ENCODE results near the gene ZNF281. TPM values are rescaled to one million over a fixed set of nuclear protein-coding genes. Genes with fewer than 3 reads are reported as not detected.
"Not testable (repeated sequence)": the region's sequence is repeated elsewhere in the genome, so short reads cannot be mapped to it uniquely, and the experiment has no call there.

Gene ZNF281
- total RNA-seq, 2 donors from 2014 or later, result 13.1 to 15.8 TPM

DNA sequence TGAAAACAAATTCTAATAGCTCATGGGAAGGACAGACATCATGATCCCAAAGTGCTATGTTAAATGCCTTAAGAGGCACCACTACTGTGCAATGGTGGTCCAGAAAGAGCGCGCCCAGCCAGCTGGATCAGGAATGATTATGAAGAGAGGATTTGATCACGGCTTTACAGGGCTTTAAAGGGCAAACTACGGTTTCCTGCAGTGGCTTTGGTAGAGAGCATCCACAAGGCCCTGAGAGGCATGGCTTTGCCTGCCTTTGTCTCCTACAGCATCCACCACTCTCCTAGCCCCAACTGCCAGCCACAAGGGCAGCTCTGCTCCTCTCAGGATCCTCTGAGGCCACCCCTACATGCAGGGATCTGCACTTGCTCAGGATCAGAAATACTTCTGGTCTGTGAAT is 40.7 kb downstream of the ZNF281 start:
- no peaks in the 10 kb centered on the region for H3K4me1 Mint-ChIP-seq
- H3K9me3 Mint-ChIP-seq, result no peaks in the 10 kb centered on the region
- no peak overlapping the region for H3K4me3 Mint-ChIP-seq

DNA sequence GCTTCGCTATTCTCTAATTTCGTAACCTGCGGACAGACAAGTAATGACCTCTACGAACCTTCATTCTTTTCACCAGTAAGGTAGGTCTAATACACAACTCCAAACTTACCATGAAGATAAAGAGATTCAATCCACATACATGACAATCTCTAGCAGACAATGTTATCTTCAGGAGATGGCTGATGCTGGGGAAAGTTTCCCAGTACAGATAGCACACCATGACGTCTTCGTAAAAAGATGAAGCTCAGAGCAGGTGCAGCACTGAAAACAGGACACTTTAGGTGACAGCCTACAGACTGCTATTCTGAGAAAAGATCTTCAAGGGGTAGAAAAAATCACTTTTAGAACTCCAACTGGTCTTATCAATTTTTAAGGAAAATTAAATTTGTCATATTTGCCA is 41.3 kb downstream of the ZNF281 start:
- H3K36me3 Mint-ChIP-seq (ENCODE audit: low read depth), result no peaks in the 10 kb centered on the region
- no peaks in the 10 kb centered on the region for H3K9me3 Mint-ChIP-seq
- no peaks in the 10 kb centered on the region for H3K27me3 Mint-ChIP-seq
- H3K27ac Mint-ChIP-seq, result no peak overlapping the region
- ATAC-seq (replicated peaks), result no peak
- H3K4me3 Mint-ChIP-seq, result no peak overlapping the region
- H3K4me1 Mint-ChIP-seq, result no peaks in the 10 kb centered on the region

More for the DNA sequence above, 40.7 kb downstream of the ZNF281 start:
- Mint-ChIP-seq H3K36me3 (ENCODE audit: low read depth) (no peaks in the 10 kb centered on the region), H3K27ac (no peak overlapping the region), H3K27me3 (no peaks in the 10 kb centered on the region)
- ATAC-seq (replicated peaks), result no peak

DNA sequence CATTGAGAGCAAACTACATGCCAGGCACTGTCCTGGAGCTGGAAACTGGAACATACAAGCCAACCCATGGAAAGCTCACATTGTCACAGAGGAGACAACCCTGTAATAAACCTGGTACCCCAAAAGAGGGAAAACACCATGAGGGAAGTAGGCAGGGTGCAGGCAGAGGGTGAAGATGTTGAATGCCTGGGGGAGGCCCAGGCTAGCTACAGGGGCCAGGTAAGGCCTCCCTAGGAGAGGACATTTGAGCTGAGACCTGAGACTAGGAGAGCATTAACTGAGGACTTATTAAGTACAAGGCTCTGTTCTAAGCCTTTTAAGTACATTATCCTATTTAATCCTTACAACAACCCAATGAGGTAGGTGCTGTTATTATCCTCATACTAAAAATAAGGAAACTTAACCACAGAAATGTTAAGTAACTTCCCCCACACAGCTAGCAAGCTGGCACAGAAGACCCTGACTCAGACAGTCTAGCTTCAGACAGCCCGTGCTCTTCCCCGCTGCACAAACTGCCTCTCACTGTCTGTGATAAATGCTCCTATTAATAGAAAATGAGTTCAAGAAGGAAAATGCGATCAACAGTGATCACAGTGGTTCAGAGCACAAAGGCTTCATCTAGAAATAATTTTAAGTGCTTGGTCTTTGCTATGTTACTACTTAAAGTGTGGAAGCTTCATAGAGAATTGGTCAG is 41.8 kb downstream of the ZNF281 start:
- Mint-ChIP-seq H3K27me3 (no peaks in the 10 kb centered on the region), H3K9me3 (no peaks in the 10 kb centered on the region), H3K4me1 (no peaks in the 10 kb centered on the region), H3K27ac (no peak overlapping the region), H3K36me3 (ENCODE audit: low read depth) (no peaks in the 10 kb centered on the region), H3K4me3 (no peak overlapping the region)
- no peak for ATAC-seq (replicated peaks)

DNA sequence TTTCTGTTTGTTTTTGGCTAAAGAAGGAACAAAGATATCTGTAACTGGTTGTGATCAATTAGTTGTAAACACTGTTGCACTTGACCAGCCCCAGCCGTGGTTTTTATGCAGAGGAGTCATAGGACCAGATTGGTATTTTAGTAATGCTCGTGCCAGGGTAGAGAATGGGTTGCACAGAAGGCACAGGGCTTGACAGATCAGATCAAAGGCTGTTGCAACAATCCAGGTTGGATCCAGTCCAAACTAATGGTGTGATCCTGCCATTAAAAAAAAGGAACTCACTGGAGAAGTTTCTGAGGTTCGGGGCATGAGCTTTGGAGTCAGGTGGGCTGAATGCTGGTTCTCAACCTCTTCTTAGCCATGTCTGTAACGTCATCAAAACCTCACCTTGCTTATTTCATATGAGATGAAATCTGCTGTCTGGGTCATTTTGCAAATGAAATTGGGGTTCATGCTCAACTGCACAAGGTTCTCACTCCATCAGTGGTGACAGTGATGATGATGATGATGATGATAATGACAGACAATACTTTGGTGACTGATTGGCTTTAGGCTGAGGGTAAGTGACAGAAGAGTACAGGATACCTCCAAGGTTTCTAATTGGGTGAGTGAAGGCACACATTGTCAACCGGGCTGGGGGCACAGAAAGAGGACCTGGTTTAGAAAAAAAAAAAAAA is 43.1 kb downstream of the ZNF281 start:
- Mint-ChIP-seq H3K9me3 (no peaks in the 10 kb centered on the region), H3K4me3 (no peak overlapping the region), H3K36me3 (ENCODE audit: low read depth) (no peaks in the 10 kb centered on the region), H3K27me3 (no peaks in the 10 kb centered on the region), H3K4me1 (no peaks in the 10 kb centered on the region), H3K27ac (no peak overlapping the region)
- no peak for ATAC-seq (replicated peaks)

DNA sequence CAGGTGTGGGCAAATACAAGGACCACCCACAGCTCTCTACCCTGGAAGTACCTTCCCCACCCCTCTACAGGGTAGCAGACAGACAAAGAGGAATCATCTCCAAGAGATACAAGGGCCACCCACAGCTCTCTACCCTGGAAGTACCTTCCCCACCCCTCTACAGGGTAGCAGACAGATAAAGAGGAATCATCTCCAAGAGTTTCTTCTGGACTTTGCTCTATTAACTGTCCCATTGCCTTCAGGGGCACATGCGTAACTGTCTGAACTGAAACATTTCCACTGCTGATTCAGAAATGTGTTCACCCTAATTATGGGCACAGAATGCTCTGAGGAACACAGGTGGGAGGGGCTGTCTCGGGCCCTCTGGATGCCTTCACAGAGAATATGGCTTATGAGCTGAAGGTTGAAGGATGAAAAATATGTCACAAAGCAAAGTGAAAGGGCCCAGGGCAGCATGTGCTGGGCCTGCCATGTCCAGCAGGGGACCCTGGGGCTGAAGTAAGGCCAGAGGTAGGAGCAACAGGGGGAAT is 43.9 kb downstream of the ZNF281 start:
- ATAC-seq (replicated peaks), result no peak
- Mint-ChIP-seq H3K27ac (no peak overlapping the region), H3K9me3 (no peaks in the 10 kb centered on the region), H3K4me1 (no peaks in the 10 kb centered on the region), H3K4me3 (no peak overlapping the region), H3K36me3 (ENCODE audit: low read depth) (no peaks in the 10 kb centered on the region), H3K27me3 (no peaks in the 10 kb centered on the region)

DNA sequence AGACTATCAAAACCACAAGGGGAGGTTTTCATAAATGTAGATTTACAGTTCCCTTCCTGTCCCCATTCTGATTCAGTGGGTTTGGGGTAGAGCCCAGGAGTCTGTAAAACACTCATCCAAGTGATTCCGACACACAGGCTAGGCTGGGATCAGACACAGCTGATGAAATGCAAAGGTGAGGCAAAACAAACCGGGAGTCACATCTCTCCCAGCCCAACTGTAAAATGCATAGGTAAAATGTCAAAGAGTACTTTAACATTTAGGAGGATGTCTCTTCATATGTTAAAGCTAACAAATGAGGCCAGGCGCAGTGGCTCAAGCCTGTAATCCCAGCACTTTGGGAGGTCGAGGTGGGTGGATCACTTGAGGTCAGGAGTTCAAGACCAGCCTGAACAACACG is 45.0 kb downstream of the ZNF281 start:
- H3K9me3 Mint-ChIP-seq, result no peaks in the 10 kb centered on the region
- H3K27ac Mint-ChIP-seq, result no peak overlapping the region
- no peaks in the 10 kb centered on the region for H3K36me3 Mint-ChIP-seq (ENCODE audit: low read depth)
- no peak overlapping the region for H3K4me3 Mint-ChIP-seq
- no peak for ATAC-seq (replicated peaks)
- no peaks in the 10 kb centered on the region for H3K4me1 Mint-ChIP-seq
- H3K27me3 Mint-ChIP-seq, result no peaks in the 10 kb centered on the region

DNA sequence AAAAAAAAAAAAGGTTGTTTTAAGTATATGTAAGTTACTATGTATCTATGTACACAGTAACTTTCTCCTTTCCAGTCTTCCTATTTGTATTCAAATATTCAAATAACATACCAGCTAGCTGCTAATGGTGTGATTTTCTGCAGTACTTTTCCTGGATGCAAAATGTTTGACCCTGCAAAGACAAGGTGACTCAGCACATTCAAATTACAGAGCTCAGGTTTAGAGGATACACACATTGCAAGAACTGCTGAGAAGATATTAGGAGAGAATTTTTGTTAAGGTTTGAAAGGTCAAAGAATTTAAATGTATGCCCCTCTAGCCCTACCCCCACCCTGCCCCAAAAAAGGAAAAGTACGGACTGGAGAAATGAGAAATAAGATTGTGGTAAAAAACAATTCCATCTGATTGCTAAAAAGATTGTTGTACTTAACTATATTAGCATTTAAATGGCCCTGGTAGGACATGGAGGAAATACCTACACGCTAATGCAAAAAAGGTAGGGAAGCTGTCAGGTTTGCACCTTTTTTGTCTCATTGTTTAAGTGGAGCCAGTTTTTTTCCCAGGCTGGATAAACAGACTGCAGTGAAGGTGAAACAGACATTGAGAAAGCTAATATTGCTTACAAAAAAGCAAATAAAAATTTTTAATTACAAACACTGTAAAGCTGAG is 45.6 kb downstream of the ZNF281 start:
- Mint-ChIP-seq H3K4me1 (no peaks in the 10 kb centered on the region), H3K9me3 (no peaks in the 10 kb centered on the region), H3K4me3 (no peak overlapping the region), H3K27ac (no peak overlapping the region), H3K27me3 (no peaks in the 10 kb centered on the region), H3K36me3 (ENCODE audit: low read depth) (no peaks in the 10 kb centered on the region)
- no peak for ATAC-seq (replicated peaks)

DNA sequence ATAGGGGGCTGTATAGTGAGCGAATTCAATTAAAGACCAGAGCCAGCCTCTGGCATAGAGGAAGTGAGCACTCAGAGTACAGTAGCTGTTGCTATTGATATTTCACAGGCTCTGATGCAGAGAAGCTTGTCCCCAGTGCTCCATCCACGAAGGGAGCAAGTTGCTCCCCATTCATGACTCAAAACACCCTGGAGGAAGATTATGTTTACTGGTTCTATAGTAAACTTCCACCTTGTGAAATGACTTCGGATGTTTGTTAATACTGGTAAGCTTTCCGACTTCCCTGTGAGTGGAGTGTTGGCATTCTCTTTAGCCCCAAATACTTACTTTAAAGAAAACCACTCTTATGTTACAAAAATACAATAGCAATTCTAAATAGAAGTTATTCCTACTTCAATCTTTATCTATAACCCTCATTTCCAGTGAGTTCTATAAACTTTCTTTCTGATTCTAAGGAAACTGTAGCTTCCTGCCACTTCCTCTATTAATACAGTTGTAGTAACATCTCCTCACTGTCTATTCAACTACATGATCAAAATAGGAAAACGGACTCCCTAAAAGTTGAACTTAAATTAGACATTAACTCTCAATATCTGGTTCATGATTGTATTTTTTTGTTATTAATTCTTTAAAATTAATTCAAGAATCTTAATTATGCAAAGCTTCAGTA is 46.4 kb downstream of the ZNF281 start:
- Mint-ChIP-seq H3K4me1 (no peaks in the 10 kb centered on the region), H3K4me3 (no peak overlapping the region), H3K27ac (no peak overlapping the region), H3K27me3 (no peaks in the 10 kb centered on the region), H3K36me3 (ENCODE audit: low read depth) (no peaks in the 10 kb centered on the region), H3K9me3 (no peaks in the 10 kb centered on the region)
- ATAC-seq (replicated peaks), result no peak

DNA sequence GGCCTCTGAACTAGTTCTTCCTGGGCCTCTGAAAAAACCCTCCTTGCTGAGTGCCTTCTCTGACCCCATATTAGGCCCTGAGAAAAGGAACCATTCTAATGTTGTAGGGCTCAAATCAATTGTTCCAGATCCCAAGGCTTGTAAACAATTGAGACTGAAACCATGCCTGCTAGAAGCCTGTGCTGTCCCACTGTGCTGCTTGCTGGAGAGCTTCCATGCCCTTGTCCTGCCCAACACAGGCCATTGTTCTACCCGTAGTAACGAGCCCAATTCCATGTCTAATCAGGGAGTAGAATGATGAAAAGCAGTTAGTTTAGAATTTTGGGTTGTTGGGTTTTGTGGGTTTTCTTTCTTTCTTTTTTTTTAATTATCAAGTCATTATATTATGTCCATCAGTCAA is 47.4 kb downstream of the ZNF281 start:
- ATAC-seq (replicated peaks), result no peak
- H3K4me1 Mint-ChIP-seq, result no peaks in the 10 kb centered on the region
- no peak overlapping the region for H3K27ac Mint-ChIP-seq
- no peak overlapping the region for H3K4me3 Mint-ChIP-seq
- no peaks in the 10 kb centered on the region for H3K27me3 Mint-ChIP-seq
- H3K36me3 Mint-ChIP-seq (ENCODE audit: low read depth), result no peaks in the 10 kb centered on the region
- no peaks in the 10 kb centered on the region for H3K9me3 Mint-ChIP-seq

DNA sequence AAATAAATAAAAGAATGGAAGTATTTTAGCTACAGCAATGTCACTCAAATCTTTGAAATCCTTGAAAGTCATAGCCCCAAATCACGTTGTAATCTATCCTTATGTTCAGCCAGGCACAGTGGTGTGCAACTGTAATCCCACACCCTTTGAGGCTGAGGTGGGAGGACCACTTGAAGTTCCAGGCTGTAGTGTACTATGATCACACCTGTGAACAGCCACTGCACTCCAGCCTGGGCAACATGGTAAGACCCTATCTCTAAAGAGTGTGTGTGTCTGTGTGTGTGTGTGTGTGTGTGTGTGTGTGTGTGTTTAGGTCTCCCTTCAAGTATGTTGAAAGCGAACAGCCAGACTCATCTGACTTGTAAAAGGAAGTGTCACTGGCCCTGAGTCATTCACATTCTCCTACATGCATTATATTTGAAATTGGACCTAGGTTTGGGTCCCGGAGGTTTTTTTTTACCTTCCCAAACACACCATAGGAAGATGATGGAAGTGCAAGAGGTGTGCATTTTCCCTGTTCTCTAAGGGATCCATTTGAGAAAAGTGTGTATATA is 50.1 kb downstream of the ZNF281 start:
- no peaks in the 10 kb centered on the region for H3K4me1 Mint-ChIP-seq
- H3K4me3 Mint-ChIP-seq, result no peak overlapping the region
- H3K27ac Mint-ChIP-seq, result no peak overlapping the region
- H3K36me3 Mint-ChIP-seq (ENCODE audit: low read depth), result no peaks in the 10 kb centered on the region
- no peaks in the 10 kb centered on the region for H3K9me3 Mint-ChIP-seq
- no peaks in the 10 kb centered on the region for H3K27me3 Mint-ChIP-seq
- ATAC-seq (replicated peaks), result no peak

DNA sequence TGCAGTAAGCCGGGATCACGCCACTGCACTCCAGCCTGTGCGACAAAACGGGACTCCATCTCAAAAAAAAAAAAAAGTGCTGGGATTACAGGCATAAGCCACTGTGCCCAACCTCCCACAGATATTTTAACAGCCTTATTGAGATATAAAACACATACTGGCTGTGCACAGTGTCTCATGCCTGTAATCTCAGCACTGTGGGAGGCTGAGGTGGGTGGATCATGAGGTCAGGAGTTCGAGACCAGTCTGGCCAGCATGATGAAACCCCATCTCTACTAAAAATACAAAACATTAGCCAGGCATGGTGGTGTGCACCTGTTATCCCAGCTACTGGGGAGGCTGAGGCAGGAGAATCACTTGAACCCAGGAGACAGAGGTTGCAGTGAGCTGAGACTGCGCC is 51.9 kb downstream of the ZNF281 start:
- H3K4me1 Mint-ChIP-seq; H3K27me3 Mint-ChIP-seq; H3K27ac Mint-ChIP-seq; H3K4me3 Mint-ChIP-seq; ATAC-seq (replicated peaks); H3K36me3 Mint-ChIP-seq (ENCODE audit: low read depth); H3K9me3 Mint-ChIP-seq: not testable (repeated sequence)

DNA sequence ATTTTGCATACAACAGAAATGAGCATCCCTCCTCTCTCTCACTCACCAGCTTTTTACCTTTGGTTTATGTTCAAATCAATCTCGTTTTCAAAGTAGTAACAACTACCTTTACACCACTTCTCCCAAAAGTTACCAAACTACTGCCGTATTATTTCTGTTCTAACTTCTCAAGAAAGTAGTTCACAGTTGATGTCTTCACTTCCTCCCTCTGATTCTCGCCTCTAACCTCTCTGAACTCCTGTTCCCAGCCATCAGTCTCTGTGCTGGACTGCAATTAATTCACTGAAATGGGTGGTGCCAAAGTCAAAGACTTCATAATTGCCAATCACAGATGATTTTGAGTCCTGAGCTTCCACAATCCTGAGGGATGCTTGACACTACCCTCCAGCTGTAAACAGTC is 54.0 kb downstream of the ZNF281 start:
- H3K36me3 Mint-ChIP-seq (ENCODE audit: low read depth), result no peaks in the 10 kb centered on the region
- H3K9me3 Mint-ChIP-seq, result no peaks in the 10 kb centered on the region
- no peaks in the 10 kb centered on the region for H3K27me3 Mint-ChIP-seq
- no peak overlapping the region for H3K4me3 Mint-ChIP-seq
- H3K4me1 Mint-ChIP-seq, result peaks cover 15% of the 10 kb centered on the region
- no peak overlapping the region for H3K27ac Mint-ChIP-seq
- no peak for ATAC-seq (replicated peaks)

Measured in activated T-helper 17 cell treated with anti-CD3 and anti-CD28 coated beads, Interleukin-2, amount 50 U/mL, for 72 hours (primary cell).